ENCODE data around the gene L3MBTL4.

Gene L3MBTL4

GRCh38 chr18:6219116-6219717, 195.5 kb downstream of the L3MBTL4 start:
- no peaks in the 10 kb centered on the region for H3K9me3 ChIP-seq (ENCODE audit: severe bottlenecking)
- H3K27me3 ChIP-seq (ENCODE audit: insufficient read depth, low read depth, severe bottlenecking): no peaks in the 10 kb centered on the region
- peak; percentile 58 for DNase-seq
- no peak overlapping the region for H3K4me3 ChIP-seq (ENCODE audit: low read depth, low read length)
- TF ChIP-seq CTCF (IDR thresholded peaks at IDR 0.05; ENCODE audit: low read depth, low read length): peak; percentile 86
- no peaks in the 10 kb centered on the region for H3K36me3 ChIP-seq
- no peak overlapping the region for H3K27ac ChIP-seq

GRCh38 chr18:6215888-6216287, 198.8 kb downstream of the L3MBTL4 start:
- H3K27me3 ChIP-seq (ENCODE audit: insufficient read depth, low read depth, severe bottlenecking): no peaks in the 10 kb centered on the region
- TF ChIP-seq CTCF (IDR thresholded peaks at IDR 0.05; ENCODE audit: low read depth, low read length): no peak
- no peak for DNase-seq

DNA sequence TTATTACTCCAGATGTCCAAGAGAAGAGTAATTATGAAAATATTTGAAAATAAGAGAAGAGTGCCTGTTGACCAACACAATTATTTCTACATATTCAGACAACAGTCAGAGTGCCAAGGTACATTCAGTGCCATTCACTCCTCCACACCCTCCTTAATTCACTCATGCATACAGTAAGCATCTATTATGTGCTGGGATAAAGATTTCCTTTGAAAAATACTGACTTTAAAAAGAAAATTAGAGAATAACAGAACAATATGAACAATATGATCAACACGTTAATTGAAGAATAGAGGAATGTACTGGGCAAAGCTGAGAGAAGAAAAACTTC, 203.6 kb downstream of the L3MBTL4 start:
- Histone ChIP-seq H3K9me3 (ENCODE audit: severe bottlenecking) (no peaks in the 10 kb centered on the region), H3K27me3 (ENCODE audit: insufficient read depth, low read depth, severe bottlenecking) (no peaks in the 10 kb centered on the region), H3K27ac (no peak overlapping the region), H3K4me3 (ENCODE audit: low read depth, low read length) (no peak overlapping the region), H3K36me3 (no peaks in the 10 kb centered on the region)
- DNase-seq: no peak
- TF ChIP-seq CTCF (IDR thresholded peaks at IDR 0.05; ENCODE audit: low read depth, low read length): no peak

More at GRCh38 chr18:6215888-6216287, 198.8 kb downstream of the L3MBTL4 start:
- Histone ChIP-seq H3K36me3 (no peaks in the 10 kb centered on the region), H3K9me3 (ENCODE audit: severe bottlenecking) (no peaks in the 10 kb centered on the region), H3K27ac (no peak overlapping the region), H3K4me3 (ENCODE audit: low read depth, low read length) (no peak overlapping the region)

GRCh38 chr18:6210349-6211173, 204.2 kb downstream of the L3MBTL4 start:
- Histone ChIP-seq H3K27ac (no peak overlapping the region), H3K9me3 (ENCODE audit: severe bottlenecking) (no peaks in the 10 kb centered on the region), H3K27me3 (ENCODE audit: insufficient read depth, low read depth, severe bottlenecking) (peaks cover under 1% of the 10 kb centered on the region), H3K36me3 (no peaks in the 10 kb centered on the region), H3K4me3 (ENCODE audit: low read depth, low read length) (no peak overlapping the region)
- TF ChIP-seq CTCF (IDR thresholded peaks at IDR 0.05; ENCODE audit: low read depth, low read length): no peak
- DNase-seq: no peak

GRCh38 chr18:6207941-6208340, 206.8 kb downstream of the L3MBTL4 start:
- H3K36me3 ChIP-seq: no peaks in the 10 kb centered on the region

More at GRCh38 chr18:6207941-6208340, 206.8 kb downstream of the L3MBTL4 start:
- peaks cover 9% of the 10 kb centered on the region for H3K27me3 ChIP-seq (ENCODE audit: insufficient read depth, low read depth, severe bottlenecking)
- no peaks in the 10 kb centered on the region for H3K9me3 ChIP-seq (ENCODE audit: severe bottlenecking)
- no peak for TF ChIP-seq CTCF (IDR thresholded peaks at IDR 0.05; ENCODE audit: low read depth, low read length)
- no peak overlapping the region for H3K27ac ChIP-seq
- H3K4me3 ChIP-seq (ENCODE audit: low read depth, low read length): no peak overlapping the region
- DNase-seq: no peak

Measured in WERI-Rb-1 (cell line).